Occipital lobe (tissue), 2 donors: ENCODE data around the gene CAB39L. TPM values are rescaled to one million over a fixed set of nuclear protein-coding genes. Genes with fewer than 3 reads are reported as not detected.
"Not testable (repeated sequence)": the region's sequence is repeated elsewhere in the genome, so short reads cannot be mapped to it uniquely, and the experiment has no call there.

Source experiments
- DNase-seq: peaks from one replicate; lab custom pipeline; 2025; lab: John Stamatoyannopoulos, UW
- total RNA-seq: library from RNA; depleted of rRNA; stranded (reverse); fragments of >200 nt; gene quantifications from one replicate; pipeline ENCODE4 v1.2.3, GENCODE V29; 2014

The CAB39L gene
- total RNA-seq, 1 donor from 2014 or later, result 36.5 TPM

DNA sequence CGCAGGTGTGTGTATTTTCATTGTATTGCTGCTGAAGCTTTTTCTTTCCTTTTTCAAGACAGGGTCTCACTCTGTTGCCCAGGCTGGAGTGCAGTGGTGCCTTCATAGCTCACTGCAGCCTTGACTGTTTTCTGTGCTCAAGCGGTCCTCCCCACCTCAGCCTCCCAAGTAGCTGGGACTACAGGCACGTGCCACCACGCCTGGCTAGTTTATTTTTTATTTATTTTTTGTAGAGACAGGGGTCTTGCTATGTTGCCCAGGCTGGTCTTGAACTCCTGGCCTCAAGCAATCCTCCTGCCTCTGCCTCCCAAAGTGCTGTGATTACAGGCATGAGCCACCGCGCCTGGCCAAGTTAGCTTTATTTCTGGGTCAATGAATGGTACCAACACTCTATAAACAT is 149.1 kb downstream of the CAB39L start:
- not testable (repeated sequence) for DNase-seq

DNA sequence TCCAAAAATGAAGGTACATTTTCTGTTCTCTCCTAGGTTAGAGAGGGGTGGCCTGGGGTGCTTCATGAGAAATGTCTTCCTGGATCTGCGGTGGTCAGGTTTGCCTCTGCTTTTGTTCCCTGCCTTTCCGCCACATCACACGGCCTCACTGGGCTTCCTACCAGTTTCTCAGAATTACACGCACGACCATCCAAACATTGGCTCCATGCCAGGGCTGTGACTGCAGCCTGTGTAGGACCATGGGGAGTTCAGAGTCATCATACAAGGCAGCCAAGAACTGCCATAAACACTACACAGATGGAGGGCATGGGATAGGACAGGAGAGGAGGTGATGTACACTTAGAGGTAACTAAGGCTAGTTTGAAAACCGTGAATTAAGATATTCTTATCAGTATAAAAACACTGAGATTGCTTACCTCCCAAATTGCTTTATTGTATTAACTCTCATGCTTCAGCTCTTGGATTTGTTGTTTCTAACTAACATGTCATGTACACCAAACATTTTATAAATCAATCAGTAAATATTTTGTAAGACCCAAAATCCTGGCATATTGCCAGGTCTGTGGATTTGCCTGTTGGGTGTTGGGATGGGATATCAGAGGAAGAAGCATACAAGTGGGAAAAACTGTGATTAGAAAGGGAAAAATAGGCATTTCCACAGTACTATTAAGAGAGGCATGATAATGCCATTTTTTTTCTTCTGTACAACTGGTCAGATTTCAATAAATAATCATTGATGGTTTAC is 150.9 kb downstream of the CAB39L start:
- no peak for DNase-seq

DNA sequence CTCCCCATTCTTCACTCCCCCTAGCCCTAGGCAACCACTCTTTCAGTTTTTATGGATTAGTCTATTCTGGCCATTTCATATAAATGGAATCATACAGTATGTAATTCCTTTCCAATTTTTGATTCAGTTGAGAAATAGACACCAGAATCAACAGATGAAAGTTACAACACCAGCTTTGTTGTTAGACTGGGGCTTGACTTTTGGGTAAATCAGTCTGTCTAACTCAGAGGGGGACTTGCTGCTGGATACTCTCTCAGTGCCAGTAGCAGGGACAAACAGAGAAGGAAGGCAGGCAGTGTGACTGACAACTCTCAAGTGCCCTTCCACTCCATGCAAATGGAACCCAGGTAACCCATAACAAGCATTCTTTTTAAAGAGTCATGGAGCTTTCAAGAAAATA is 155.4 kb downstream of the CAB39L start:
- no peak for DNase-seq

DNA sequence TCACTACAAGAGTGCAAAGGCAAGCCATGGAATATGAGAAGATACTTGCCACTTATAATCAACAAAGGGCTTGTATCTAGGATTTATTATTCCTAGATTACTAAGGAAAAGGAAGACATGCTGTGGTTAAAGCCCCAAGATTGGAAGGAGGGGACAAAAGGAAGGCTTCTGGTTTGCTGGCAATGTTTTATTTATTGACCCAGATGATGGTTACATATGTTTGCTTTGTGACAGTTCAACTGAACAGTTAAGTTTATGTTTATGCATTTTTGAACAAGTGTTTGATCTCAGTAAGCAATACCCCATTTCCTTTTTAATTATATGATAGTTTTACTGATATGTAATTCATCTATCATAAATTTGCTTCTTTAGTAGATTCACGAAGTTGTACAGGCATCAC is 155.9 kb downstream of the CAB39L start:
- DNase-seq, result no peak

DNA sequence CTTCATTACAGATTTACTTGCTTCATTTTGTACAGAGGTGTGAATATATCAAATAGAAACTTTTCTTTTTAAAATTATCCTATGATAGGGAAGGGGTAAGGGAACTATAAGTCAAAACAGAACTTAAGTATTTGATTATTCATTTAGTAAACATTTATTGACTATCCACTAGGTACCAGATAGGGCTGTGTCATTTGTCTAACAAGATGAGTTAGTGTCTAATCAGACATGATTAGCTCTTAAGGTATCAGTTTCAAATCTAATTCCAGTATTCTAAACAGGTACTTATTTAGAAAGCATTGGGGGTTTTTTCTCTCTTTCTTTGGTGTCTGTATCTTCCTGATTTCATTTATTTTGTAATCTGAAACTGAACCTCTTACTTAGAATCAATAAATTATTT is 164.0 kb downstream of the CAB39L start:
- DNase-seq, result no peak

DNA sequence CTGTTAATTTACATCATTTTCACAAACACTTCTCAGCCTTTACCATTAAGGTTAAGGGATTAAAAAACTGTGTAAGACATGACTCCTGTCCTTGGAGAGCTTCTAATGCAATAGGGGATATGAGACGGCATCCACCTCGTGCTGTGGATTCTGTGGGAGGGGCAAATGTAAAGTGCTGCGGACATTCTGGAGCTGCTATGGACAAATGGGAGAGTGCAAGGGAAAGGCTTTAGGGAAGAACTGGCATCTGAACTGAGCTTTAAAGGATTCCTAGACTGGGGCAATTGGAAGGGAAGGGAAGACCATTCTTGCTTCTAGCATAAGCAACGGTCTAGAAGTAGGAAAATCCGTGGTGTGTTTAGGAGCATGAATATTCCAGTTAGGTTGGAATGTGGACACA is 164.8 kb downstream of the CAB39L start:
- DNase-seq, result no peak

DNA sequence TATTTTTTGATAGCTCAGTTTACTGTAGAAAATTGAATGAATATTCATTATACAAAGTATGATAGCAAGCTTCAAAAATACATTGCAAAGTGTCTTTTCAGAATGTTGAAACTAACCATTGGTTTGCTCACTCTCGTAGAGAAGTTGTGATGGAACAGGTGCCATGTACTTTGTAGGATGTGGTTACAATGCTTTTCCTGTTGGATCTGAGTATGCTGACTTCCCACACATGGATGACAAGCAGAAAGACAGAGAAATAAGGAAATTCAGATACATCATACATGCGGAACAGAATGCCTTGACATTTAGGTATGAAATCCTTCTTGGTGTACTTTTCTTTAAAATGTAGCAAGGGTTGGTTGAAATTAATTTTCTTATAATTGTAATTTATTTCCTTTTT is 165.7 kb downstream of the CAB39L start:
- no peak for DNase-seq

DNA sequence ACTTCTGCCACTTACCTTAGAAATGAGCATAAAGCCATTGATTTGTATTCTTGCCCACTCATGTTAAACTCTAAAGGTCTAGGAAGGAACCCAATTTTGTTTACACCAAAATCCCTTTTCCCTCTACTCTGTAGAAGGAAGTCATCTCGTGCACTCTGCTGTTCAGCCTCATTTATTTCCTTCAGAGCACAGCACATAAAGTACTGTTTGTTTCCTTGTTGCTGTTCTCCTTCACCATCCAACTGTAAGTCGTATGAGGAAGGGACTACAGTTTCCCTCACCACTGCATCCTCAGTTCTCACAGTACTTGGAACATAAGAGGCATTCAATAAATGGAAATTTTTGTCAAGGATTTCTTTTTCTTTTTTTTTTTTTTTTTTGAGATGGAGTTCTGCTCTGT is 171.6 kb downstream of the CAB39L start:
- no peak for DNase-seq

DNA sequence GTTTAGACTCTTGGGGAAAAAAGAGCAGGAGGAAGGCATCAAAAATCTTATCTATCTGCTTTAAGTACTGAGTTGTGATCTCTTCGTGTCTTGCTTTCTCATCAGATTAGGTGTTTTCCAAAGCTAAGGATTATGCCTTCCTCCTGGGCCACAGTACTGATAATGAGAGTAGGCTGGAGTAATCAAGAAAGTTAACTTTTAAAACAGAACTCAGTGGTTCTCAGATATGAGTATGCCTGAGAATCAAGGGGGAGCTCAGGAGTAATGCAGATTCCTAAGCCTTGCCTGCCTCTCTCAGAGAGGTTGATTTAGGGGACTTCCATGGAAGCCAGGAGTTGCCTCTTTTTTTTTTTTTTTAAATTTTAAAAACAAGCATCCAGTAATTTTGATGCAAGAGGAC is 172.6 kb downstream of the CAB39L start:
- DNase-seq, result no peak

DNA sequence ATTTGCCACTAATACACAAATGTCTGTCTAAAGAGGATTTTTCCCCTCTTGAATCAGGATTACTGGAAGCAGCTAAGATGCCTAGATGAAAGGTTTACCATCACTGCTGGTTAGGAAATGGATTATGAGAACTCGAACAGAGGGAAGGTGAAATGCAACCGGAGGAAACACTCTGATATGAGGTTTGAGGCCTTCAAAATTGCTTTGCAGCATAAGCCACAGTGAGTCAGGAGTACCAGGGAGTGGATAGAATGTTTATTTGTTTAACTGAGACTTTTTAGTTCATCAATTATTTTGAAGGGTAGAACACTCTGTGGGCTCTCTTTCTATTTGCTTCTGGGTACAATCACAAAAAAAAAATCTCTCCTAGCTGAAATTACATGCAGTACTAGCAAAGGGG is 178.0 kb downstream of the CAB39L start:
- DNase-seq, result no peak

DNA sequence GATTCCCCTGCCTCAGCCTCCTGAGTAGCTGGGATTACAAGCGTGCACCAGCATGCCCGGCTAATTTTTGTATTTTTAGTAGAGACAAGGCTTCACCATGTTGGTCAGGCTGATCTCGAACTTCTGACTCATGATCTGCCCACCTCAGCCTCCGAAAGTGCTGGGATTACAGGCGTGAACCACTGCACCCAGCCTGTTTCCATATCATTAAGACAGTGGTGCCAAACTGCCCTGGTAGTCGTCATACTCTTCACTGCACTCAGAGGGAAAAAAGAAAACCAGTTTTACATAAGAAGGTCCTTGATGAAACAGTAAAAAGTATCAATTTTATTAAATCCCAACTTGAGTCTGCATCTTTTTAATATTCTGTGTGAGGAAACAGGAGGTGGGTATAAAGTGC is 181.2 kb downstream of the CAB39L start:
- no peak for DNase-seq

DNA sequence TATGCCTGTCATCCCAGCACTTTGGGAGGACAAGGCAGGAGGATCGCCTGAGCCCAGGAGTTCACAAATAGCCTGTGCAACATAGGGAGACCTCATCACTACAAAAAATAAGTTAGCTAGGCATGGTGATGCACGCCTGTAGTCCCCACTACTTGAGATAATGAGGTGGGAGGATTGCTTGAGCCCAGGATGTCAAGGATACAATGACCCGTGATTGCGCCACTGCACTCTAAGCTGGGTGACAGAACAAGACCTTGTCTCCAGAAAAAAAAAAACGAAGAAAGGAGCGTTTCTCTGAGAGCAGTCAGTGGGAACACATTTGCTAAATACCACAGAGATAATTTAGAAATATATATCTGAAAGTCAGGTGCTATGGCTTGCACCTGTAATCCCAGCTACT is 184.3 kb downstream of the CAB39L start:
- no peak for DNase-seq

Other genes with a start within 250 kb of the CAB39L start
- not detected for gene MLNR, start 223.7 kb downstream of the CAB39L start, total RNA-seq
- gene CDADC1, start 196.1 kb downstream of the CAB39L start, total RNA-seq, result 14.8 TPM
- 20.7 TPM for gene SETDB2, start 210 bp upstream of the CAB39L start, total RNA-seq
- 4.7 TPM for gene PHF11, start 51.9 kb upstream of the CAB39L start, total RNA-seq
- gene RCBTB1, start 141.5 kb upstream of the CAB39L start, total RNA-seq, result 14.2 TPM
- gene ARL11, start 184.4 kb upstream of the CAB39L start, total RNA-seq, result 0.31 TPM
- 40.4 TPM for gene EBPL, start 247.4 kb upstream of the CAB39L start, total RNA-seq